ENCODE data around the gene ERI2. TPM values are rescaled to one million over a fixed set of nuclear protein-coding genes. Genes with fewer than 3 reads are reported as not detected.

The ERI2 gene
- total RNA-seq, 1 donor from 2014 or later: 4.5 TPM

GRCh38 chr16:20782470-20782869 is 23.8 kb downstream of the ERI2 start:
- Mint-ChIP-seq H3K4me3 (no peak overlapping the region), H3K27me3 (no peaks in the 10 kb centered on the region), H3K27ac (no peak overlapping the region), H3K9me3 (no peaks in the 10 kb centered on the region), H3K4me1 (no peaks in the 10 kb centered on the region), H3K36me3 (ENCODE audit: low read depth) (no peaks in the 10 kb centered on the region)
- ATAC-seq (ENCODE audit: low read depth) (no peak), DNase-seq (no peak)
- intact Hi-C loops (cut with micrococcal nuclease): no loop called here
- POLR2A ChIA-PET: no interaction called here
- CTCF ChIA-PET: no interaction called here
- TF ChIP-seq CTCF (IDR thresholded peaks at IDR 0.05): no peak

- intact Hi-C loops (cut with micrococcal nuclease): no loop called here
- Mint-ChIP-seq H3K9me3 (no peaks in the 10 kb centered on the region), H3K27ac (no peak overlapping the region), H3K4me1 (no peaks in the 10 kb centered on the region), H3K36me3 (ENCODE audit: low read depth) (no peaks in the 10 kb centered on the region), H3K27me3 (no peaks in the 10 kb centered on the region), H3K4me3 (no peak overlapping the region)
- ChIA-PET POLR2A (no interaction called here), CTCF (no interaction called here)
- no peak for DNase-seq
- no peak for ATAC-seq (ENCODE audit: low read depth)
- no peak for TF ChIP-seq CTCF (IDR thresholded peaks at IDR 0.05)
These were observed 24.6 kb downstream of the ERI2 start for GRCh38 chr16:20781697-20782096.

- DNase-seq (peak; percentile 18), ATAC-seq (ENCODE audit: low read depth) (peak; percentile 67)
- intact Hi-C loops (cut with micrococcal nuclease): loop anchor here (10.0 kb wide), 1 partner anchor 310 kb away; no protein-coding TSS in a partner anchor
- TF ChIP-seq CTCF (IDR thresholded peaks at IDR 0.05): no peak
- H3K27ac Mint-ChIP-seq: no peak overlapping the region
- peaks cover 2% of the 10 kb centered on the region for H3K36me3 Mint-ChIP-seq (ENCODE audit: low read depth)
- POLR2A ChIA-PET: no interaction called here
- no peaks in the 10 kb centered on the region for H3K27me3 Mint-ChIP-seq
- H3K4me3 Mint-ChIP-seq: no peak overlapping the region
- H3K9me3 Mint-ChIP-seq: no peaks in the 10 kb centered on the region
- CTCF ChIA-PET: interaction anchor here (1.0 kb wide), 1 partner anchor 11 kb away, joined by 3 read pairs; the partner anchor contains the start of gene ACSM3
- no peaks in the 10 kb centered on the region for H3K4me1 Mint-ChIP-seq
These were observed 31.4 kb downstream of the ERI2 start for GRCh38 chr16:20774703-20775362.

- Mint-ChIP-seq H3K4me3 (no peak overlapping the region), H3K27me3 (no peaks in the 10 kb centered on the region), H3K36me3 (ENCODE audit: low read depth) (peaks cover 2% of the 10 kb centered on the region), H3K9me3 (no peaks in the 10 kb centered on the region), H3K4me1 (no peaks in the 10 kb centered on the region), H3K27ac (no peak overlapping the region)
- TF ChIP-seq CTCF (IDR thresholded peaks at IDR 0.05): no peak
- DNase-seq: no peak
- intact Hi-C loops (cut with micrococcal nuclease): loop anchor here (10.0 kb wide), 1 partner anchor 311 kb away; no protein-coding TSS in a partner anchor
- CTCF ChIA-PET: no interaction called here
- no peak for ATAC-seq (ENCODE audit: low read depth)
- POLR2A ChIA-PET: no interaction called here
These were observed 32.6 kb downstream of the ERI2 start for GRCh38 chr16:20773679-20774078.

GRCh38 chr16:20768818-20769217 is 37.5 kb downstream of the ERI2 start:
- no peaks in the 10 kb centered on the region for H3K9me3 Mint-ChIP-seq
- no peak overlapping the region for H3K27ac Mint-ChIP-seq
- POLR2A ChIA-PET: no interaction called here
- no peak overlapping the region for H3K4me3 Mint-ChIP-seq
- DNase-seq: no peak
- intact Hi-C loops (cut with micrococcal nuclease): no loop called here
- H3K36me3 Mint-ChIP-seq (ENCODE audit: low read depth): peaks cover 2% of the 10 kb centered on the region
- no peak for ATAC-seq (ENCODE audit: low read depth)
- peaks cover 3% of the 10 kb centered on the region for H3K4me1 Mint-ChIP-seq
- no peak for TF ChIP-seq CTCF (IDR thresholded peaks at IDR 0.05)
- CTCF ChIA-PET: no interaction called here
- H3K27me3 Mint-ChIP-seq: no peaks in the 10 kb centered on the region
